ENCODE results near the gene LRCOL1.

The LRCOL1 gene

DNA sequence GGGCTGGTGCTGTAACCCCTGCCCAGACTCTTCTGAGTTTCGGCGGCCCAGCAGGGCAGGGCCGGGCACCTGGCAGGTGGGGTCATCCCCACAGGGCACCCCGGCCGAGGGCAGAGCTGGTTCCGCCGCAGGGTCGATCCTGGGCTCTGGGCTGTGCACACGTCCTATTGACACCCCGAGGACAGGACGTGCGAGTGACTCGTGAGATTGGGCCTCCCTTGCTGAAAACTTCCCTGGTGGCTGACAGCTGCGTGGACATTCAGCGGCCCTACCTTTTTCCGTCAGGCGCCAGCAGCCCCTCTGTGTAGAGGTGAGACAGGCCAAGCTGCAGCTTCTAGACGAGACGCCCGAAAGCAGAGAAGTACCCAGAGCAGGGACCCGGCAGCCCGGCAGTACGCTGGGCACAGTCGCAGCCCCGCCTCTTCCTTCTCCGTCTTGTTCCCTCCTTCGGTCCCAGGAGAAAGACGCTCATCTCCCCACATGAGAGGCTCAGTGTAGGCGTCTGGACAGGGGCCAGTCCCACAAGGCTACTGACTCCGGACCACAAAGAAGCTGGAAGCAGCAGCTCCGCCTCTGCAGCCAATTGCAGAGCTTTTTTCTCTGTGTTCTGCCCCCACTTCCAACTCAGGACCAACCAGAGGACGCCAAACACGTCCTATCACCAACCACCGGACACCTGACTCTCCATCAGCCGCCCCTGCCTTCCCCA, at the start of gene LRCOL1:
Gene LRCOL1, minus strand, starts transcription at position 532 of the 709 bp plus-strand sequence. CDS start 4,331 bp downstream, outside the sequence.
- in situ Hi-C loops (cut with HindIII; ENCODE audit: low pct_ligation_motif_present, low pct_unique_long_range_greater_than_20kb, low sequenced_read_pairs) = loop anchor here (25.0 kb wide), 1 partner anchor 473 kb away; the partner anchor contains the start of genes DDX51 and NOC4L

DNA sequence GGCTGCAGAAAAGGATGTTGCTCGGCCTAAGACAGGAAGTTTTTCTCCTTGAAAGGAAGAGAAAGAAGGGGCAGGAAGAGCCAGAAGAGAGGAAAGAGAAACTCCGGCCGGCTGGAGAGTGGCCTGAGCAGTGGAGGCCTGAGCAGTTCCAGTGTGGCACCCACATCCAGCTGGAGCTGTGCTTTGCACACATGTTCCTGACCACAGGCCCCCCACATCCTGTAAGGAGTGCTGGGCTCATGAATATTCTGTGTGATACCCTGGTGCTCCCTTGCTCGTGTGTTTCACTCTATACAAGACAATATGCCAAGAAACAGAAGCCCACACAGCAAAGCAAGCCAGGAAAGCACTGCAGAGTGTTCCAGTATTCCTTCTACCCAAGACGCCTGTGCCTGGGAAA, 49.7 kb upstream of the LRCOL1 start:
- no peak for DNase-seq
- in situ Hi-C loops (cut with HindIII; ENCODE audit: low pct_ligation_motif_present, low pct_unique_long_range_greater_than_20kb, low sequenced_read_pairs) = no loop called here

More for the DNA sequence above, at the start of gene LRCOL1:
- DNase-seq = no peak

DNA sequence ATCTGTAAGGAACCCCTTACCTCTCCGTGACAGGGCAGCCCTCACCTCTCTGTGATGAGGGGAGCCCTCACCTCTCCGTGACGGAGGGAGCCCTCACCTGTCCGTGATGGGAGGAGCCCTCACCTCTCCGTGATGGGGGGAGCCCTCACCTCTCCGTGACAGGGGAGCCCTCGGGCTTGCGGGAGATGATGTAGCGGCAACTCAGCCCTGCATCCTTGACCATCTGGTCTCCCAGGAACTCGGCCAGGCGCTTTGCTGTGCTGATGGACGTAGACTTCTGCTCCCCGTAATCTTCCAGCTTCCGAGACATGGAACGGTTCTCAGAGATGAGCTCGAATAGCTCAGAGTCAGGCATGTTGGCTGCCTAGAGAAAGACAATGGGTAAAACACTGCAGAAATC, 48.8 kb upstream of the LRCOL1 start:
- in situ Hi-C loops (cut with HindIII; ENCODE audit: low pct_ligation_motif_present, low pct_unique_long_range_greater_than_20kb, low sequenced_read_pairs) = no loop called here
- DNase-seq = no peak

DNA sequence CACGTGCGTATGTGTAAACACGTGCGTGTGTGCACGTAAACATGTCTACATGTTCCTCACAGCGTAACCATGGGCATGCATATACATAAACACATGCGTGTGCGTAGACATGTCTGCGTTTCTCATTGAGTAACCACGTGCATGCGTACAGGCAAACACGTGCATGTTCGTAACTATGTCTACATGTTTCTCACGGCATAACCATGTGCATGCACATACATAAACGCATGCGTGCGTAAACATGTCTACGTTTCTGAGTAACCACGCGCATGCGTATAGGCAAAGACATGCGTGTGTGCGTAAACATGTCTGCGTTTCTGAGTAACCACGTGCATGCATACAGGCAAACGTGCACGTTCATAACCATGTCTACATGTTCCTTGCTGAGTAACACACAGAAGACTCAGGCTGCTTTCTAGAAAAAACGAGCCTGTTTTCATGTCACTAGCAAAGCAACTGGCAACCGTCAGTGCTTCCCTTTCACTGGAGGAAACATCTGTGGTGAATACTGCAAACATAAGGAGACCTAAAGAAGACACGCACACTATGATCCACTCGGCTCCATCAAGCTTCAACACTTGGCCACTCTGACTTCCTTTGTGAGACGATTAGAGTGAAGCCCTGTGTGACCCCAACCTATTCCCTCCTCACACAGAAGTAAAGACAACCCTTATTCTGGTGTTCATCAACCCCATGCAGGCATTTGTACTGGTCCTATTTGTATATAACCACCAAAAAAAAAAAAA, 47.9 kb upstream of the LRCOL1 start:
- no peak for DNase-seq
- in situ Hi-C loops (cut with HindIII; ENCODE audit: low pct_ligation_motif_present, low pct_unique_long_range_greater_than_20kb, low sequenced_read_pairs) = no loop called here

DNA sequence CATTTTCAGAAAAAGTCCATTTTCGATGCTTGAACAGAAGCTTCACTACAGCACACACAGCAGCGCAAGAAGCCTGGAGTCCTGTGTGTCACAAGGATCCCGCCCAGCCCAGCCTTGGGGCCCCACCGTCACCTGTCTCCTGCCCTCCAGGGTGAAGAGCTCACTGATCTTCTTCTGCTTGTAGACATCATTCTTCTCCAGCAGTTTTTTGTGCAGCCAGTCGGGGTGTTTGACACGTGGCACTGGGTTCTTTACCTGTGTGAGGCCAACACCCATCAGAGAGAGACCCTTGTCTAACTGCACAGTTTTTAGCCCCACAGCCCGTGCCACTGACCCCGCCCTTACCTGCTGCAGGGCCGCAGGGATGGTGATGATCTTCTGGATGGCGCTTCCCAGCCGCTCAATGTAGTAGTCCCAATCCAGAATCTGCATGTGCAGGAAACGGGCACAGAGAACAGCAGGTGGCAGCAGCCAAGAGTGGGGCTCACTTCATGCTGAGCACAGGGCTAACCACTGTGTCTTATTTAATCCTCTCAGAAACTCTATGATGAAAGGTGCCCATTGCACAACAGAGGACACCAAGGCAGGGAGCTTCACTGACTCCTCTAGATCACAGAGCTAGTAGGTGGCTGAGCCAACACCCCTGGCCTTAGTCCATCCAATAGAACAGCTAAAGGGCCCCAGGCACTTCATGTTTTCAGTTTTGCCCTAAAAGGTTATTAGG, 46.8 kb upstream of the LRCOL1 start:
- in situ Hi-C loops (cut with HindIII; ENCODE audit: low pct_ligation_motif_present, low pct_unique_long_range_greater_than_20kb, low sequenced_read_pairs) = no loop called here
- no peak for DNase-seq

DNA sequence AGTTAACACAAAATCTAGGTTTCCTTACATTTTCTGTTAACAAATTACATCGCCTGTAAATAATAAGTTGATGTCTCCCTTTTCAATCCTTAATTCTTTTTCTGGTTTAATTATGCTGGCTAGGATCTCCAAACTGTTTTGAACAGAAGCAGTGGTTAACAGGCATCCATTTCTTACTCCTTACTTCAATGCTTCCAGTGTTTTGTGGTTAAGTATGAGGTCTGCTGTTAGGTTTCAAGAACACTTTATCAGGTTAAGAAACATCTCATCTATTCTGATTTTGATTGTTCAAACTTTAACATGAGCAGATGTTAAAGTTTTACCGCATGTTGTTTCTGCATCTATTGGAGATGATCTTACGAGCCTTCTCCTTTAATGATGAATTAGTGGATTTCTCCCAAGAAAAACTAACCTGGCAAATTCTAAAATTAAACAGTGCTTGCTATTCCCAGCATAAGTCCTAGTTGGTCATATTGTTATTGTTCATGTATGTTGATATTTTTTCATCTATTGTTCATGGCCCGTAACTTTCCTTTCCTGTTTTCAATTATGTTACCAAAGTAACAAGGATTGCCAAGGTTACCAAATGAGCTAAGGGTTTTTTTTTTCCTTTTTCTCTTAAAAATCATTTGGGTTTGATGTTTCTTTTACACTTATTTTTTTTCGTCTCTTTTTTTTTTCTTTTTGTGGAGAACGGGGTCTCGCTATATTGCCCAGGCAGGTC, 43.3 kb upstream of the LRCOL1 start:
- no peak for DNase-seq
- in situ Hi-C loops (cut with HindIII; ENCODE audit: low pct_ligation_motif_present, low pct_unique_long_range_greater_than_20kb, low sequenced_read_pairs) = no loop called here

DNA sequence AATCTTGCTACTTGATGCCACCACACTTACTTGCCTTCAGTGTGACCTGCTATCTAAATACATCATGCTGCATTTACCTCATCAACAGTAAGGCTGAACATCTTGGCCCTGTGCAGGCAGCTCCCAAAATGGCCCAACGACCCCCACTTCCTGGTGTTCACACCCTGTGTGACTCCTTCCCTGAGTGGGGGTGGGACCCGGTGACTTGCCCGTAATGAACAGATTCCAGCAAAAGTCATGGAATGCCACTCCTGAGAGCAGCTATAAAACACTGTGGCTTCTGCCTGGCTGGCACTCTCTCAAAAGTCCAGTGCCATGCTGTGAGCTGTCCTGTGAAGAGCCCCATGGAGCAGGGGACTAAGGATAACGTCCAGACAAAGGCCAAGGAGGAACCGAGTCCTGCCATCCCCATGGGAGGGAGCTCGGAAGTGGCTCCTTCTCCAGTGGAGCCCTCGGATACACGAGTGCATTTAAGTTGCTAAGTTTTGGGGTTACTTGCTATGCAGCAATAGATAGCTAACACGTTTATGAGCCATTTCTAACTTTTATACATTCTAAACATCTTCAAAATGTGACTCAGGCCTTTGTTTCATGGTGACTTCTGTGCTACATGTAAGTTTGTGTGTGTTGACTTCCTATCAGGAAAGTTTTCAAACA, 41.2 kb upstream of the LRCOL1 start:
- in situ Hi-C loops (cut with HindIII; ENCODE audit: low pct_ligation_motif_present, low pct_unique_long_range_greater_than_20kb, low sequenced_read_pairs) = no loop called here

DNA sequence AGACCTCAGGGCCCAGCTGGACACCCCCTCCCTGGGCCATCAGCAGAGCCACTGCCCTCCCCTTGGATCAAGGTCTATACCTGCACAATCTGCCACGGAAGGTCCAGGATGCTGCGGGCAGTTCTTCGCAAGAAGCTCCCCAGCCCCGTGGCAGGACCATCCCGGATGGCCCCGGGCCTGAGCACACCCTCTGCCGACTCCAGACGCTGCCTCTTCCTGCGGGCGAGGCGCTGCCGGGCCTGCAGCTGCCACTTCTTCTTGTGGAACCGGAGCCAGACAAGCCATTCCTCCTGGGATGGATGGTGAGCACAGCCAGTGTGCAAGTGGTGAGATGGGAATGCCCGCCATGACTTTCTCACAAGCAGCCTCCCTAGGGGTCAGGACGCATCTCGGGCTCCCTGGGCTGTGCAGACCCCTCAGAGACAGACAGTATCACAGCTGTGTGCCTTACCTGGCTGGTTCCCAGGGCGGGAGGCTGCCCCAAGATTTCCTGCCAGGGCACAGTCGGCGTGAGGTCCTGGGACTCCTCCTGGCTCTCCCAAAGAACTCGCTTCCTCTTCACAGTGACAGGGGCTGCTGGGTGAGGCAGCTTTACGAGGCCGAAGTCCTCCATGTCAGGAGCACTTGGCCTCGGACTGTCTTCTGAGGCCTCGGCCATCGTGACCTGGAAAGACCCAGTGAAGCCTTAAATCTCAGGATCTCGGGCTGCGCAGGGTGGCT, 39.0 kb upstream of the LRCOL1 start:
- in situ Hi-C loops (cut with HindIII; ENCODE audit: low pct_ligation_motif_present, low pct_unique_long_range_greater_than_20kb, low sequenced_read_pairs) = no loop called here
- no peak for DNase-seq

More for the DNA sequence above, 41.2 kb upstream of the LRCOL1 start:
- DNase-seq = no peak

DNA sequence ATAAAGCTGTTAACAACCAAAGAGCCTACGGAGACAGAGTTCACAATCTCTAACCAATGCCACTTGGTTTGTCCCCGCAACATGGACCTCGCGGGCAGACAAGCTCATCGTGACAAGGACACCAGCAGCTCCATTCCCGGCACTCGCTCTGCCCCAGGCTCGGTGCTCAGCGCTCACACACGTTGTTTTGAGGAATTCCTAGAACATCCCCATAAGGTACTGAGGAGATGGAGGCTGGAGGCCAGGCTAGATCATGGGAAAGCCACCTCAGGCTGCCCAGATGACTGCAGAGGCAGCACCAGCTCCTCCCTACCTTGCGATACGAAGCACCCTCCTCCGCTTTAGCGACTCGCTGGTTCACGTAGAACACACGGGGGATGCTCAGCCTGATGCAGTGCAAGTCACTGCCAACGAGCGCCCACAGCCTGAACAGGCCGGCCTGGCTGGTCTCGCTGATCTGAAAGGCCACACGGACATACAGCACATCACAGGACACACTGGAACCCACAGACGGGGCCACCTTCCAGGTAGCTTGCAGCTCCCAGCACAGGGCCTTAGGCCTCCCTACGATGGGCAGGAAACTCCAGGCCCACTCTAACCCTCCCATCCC, 38.3 kb upstream of the LRCOL1 start:
- DNase-seq = no peak

DNA sequence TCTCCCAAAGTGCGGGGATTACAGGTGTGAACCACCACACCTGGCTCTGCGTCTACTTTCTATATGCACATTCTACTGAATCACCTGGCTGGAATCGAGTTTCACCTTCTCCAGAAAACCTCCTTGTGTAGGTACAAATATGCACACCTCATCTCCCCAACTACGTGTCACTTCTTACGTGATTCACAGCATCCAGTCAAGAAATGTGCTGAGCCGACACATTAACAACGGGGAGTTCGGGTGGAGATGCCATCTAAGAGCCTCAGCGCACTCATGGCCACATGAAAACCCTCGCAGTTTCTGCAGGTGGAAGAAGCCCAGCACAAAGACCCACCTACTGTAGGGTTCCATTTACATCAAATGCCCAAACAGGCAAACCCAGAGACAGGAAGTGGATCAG, 37.5 kb upstream of the LRCOL1 start:
- in situ Hi-C loops (cut with HindIII; ENCODE audit: low pct_ligation_motif_present, low pct_unique_long_range_greater_than_20kb, low sequenced_read_pairs) = no loop called here
- no peak for DNase-seq

More for the DNA sequence above, 38.3 kb upstream of the LRCOL1 start:
- in situ Hi-C loops (cut with HindIII; ENCODE audit: low pct_ligation_motif_present, low pct_unique_long_range_greater_than_20kb, low sequenced_read_pairs) = no loop called here

DNA sequence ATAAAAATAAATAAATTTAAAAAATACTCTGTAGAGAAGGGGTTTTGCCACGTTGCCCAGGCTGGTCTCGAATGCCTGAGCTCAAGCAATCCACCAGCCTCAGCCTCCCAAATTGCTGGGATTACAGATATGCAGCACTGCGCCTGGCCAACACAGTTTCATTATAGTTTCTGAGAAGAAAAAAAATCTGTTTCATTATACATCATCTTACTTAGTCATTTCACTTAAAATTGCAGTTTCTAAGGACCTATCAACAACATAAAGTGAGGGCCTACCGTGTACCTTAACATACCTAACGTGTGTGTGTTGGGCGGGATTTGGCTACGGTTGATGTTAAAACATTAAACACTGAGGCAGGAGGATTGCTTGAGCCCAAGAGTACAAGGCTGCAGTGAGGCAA, 36.5 kb upstream of the LRCOL1 start:
- DNase-seq = no peak
- in situ Hi-C loops (cut with HindIII; ENCODE audit: low pct_ligation_motif_present, low pct_unique_long_range_greater_than_20kb, low sequenced_read_pairs) = no loop called here

DNA sequence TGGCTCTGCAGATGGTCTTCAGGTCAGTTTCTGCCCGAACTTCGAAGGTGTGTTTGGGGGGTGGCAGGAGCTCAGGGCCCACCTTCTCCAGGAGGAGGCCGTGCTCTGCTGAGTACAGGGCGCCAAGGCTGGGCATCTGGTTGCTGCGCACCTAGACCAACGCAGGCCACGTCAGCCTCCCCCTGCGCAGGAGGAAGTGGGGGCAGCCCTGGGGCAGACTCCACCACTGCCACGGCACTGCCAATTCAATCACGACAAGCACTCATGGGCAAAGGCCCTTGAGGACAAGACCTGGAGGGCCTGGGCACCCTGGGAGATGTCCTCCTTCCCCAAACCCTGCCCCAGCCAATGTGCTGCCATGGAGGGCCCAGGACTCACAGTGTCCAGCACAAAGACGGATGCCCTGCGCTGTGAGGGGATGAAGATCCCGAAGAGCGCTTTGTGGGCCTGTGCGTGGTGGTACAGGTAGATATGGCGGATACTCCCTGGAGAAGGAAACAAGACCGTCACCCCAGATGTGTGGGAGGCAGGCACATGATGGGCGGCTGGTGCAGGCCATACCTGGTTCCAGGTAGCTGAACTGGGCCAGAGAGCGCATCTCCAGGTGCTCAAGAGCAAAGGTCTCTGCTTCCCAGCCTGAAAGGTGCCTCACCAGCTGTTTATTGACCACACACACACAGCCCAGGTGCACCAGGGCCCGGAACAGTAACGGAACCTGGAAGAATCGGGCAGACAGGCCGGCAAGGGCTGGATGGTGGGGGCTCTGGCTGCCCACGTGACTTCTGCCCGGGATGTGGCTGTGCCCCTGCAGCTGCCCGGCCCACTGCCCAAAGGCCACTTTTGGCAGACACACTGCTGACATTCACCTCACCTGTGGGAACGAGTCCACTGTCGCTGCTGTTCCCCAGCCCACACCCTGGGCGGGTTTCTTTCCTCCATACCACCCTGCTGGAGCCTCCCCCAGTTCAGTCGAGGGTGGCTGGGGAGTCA, 32.8 kb upstream of the LRCOL1 start:
- DNase-seq = no peak
- in situ Hi-C loops (cut with HindIII; ENCODE audit: low pct_ligation_motif_present, low pct_unique_long_range_greater_than_20kb, low sequenced_read_pairs) = no loop called here

DNA sequence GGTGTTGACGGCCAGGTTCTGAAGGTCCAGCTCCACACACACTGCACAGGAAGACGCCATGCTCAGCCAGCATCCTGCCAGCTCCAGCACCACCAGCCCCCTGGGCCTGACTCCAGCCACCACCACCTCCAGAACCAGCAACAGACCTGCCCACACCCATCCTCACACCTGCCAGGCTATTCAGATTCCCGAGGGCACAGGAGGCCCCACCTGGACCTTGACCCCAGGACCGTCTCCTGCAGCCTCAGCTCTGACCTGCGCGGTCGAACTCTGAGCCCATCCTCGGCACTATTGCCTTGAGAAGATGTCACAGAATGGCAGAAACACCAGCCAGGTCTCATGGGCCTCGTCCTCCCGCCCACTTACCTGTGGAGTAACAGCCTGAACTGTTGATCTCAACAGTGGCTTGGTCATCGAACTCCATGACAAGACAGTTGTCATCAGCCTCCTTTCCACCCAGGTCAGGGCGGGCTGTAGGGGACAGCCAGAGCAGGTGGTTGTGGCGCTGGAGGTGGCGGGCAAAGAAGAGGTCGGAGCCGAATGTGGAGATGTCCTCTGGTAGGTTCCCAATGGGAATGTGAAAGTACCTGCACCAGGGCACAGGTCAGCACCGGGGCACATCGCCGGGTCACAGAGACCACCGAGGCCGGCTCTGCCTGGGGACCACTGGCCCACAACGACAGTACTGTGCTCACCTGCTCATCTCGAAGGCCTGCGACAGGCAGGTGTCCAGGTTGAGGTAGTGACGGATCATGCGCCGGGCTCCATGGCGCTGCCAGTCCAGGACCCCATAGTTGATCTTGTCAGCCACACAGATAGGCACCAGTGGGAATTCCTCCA, 31.6 kb upstream of the LRCOL1 start:
- no peak for DNase-seq
- in situ Hi-C loops (cut with HindIII; ENCODE audit: low pct_ligation_motif_present, low pct_unique_long_range_greater_than_20kb, low sequenced_read_pairs) = no loop called here

DNA sequence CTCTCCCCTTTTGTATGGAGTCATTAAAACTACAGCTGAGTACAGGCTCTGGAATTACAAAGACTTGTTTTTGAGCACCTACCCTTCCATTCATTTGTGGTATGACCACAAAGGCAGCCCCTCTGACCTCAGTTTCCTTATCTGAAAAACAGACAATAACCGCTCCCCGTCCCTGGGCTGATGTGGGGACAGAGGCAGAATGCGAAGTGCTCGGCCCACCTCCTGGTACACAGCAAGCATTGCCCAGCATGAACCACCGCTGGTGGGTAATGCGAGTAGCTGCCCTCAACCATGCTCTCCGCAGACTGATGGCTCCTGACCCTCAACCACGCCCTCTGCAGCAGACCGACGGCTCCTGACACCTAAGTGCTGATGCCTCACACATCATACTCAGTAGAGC, 30.6 kb upstream of the LRCOL1 start:
- DNase-seq = no peak
- in situ Hi-C loops (cut with HindIII; ENCODE audit: low pct_ligation_motif_present, low pct_unique_long_range_greater_than_20kb, low sequenced_read_pairs) = no loop called here

DNA sequence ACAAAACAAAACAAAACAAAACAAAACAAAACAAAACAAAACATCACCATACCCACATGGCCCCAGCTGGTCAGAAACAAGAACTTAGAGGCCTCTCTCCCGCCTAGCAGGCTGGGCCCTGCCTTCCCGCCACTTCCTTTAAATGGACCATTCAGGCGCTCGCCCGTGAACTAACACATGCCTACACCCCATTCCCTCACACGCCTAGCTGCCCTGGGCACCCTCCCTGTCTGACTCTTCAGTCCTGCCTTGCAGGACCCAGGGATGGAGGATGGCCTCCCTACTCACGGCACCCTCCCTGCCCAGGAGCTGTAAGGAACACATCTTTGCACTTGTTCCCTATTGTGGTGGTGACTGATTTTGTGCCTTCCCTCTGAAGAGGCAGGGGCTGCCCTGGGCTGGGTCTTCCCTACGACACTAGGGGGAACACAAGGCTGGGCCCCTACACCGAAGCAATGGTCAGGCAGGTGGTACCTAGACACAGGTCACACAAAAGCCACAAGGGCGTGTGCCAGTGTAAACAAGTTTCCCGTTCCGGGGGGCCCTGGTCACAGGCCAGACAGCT, 29.7 kb upstream of the LRCOL1 start:
- in situ Hi-C loops (cut with HindIII; ENCODE audit: low pct_ligation_motif_present, low pct_unique_long_range_greater_than_20kb, low sequenced_read_pairs) = no loop called here
- DNase-seq = no peak

All from ACHN (cell line).